Activated T-helper 1 cell treated with anti-CD3 and anti-CD28 coated beads, Interleukin-12 subunit alpha, Interleukin-12 subunit beta, Interleukin-2, Interleukin-4 antibody, amounts not matched to agents 30 ng/mL and 10 ng/mL and 1 ng/mL, durations not matched to agents 14 hours and 24 hours and 36 hours (primary cell): ENCODE measurements around the gene MTCH2. TPM values are rescaled to one million over a fixed set of nuclear protein-coding genes. Genes with fewer than 3 reads are reported as not detected.

Source experiments
- DNase-seq: peaks from one replicate; pipeline ENCODE4 v3.0.0; 2021; ENCODE audit warnings: low spot score
- H3K27ac Mint-ChIP-seq: one replicate; pipeline ENCODE4 v1.8.0; 2021; ENCODE audit warnings: mild to moderate bottlenecking, mixed read lengths
- H3K27me3 Mint-ChIP-seq: one replicate; pipeline ENCODE4 v1.8.0; 2022; ENCODE audit warnings: mild to moderate bottlenecking, moderate library complexity, mixed read lengths; ENCODE audit not compliant: insufficient read depth
- H3K36me3 Mint-ChIP-seq: one replicate; pipeline ENCODE4 v1.8.0; 2021; ENCODE audit warnings: low read depth, mixed read lengths
- H3K4me1 Mint-ChIP-seq: one replicate; pipeline ENCODE4 v1.8.0; 2021; ENCODE audit warnings: low read depth, mixed read lengths
- H3K4me3 Mint-ChIP-seq: one replicate; pipeline ENCODE4 v1.8.0; 2021; ENCODE audit warnings: mild to moderate bottlenecking, moderate library complexity, mixed read lengths
- H3K9me3 Mint-ChIP-seq: one replicate; pipeline ENCODE4 v1.8.0; 2021; ENCODE audit warnings: mixed read lengths
- intact Hi-C: fragments of 100-400 bp; cut with micrococcal nuclease; formaldehyde crosslinking; loops from one replicate; pipeline ENCODE4 v1.15.1; 2024
- total RNA-seq: library from RNA; stranded (reverse); gene quantifications from 2 replicates; pipeline ENCODE4 v1.2.3, GENCODE V29; 2022

MTCH2 gene
- total RNA-seq, 1 donor from 2014 or later: 116 TPM

DNA sequence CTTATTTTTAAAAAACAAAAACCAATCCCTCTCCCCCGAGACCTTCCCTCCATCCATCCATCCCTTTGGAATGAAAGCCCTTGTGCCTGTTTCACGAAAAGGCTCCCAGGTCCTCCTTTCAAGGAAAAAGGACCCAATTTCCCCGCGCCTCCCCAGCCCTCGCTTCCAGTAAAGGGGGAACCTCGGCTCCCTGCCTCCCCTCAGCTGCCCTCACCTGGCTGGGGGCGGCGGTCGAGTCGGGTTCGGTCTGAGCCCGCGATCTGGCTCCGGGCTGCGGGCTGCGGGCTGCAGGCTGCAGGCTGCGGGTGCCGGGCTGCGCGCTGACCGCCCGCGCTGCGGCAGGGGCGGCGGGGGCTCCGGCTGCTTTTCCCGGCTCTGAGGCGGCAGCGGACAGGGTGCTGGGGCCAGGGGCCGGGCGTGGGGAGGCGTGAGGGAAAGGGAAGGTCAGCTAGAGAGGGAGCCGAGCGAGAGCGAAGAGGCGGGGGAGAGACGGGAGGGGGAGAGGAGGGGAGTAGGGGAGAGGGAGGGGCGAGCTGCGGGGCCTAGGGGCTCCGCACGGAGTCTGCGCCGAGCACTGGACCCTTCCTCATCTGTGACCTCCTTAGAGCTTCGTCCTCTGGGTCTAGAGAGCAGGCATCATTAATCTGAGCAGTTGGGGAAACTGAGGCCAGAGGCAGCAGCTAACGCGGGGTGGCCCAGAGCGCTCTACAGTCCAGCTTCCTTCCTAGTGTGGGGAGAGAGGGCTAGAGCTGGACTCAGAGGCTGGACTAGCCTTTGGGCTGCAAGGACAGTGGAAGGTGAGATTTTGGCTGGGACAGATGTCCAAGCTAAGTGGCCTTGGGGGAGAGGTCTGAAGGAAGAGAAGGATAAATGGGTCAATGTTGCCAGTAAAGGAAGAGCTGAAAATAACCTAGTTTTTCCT lies 48.2 kb downstream of the MTCH2 start, which contains the start of gene C1QTNF4:
Gene C1QTNF4 (minus strand): TSS at position 478 of the 922 bp plus-strand sequence. CDS start 3,601 bp downstream, outside the sequence.
- Mint-ChIP-seq H3K27me3 (peaks cover 28% of the 10 kb centered on the region), H3K27ac (no peak within 1 kb of the TSS), H3K4me3 (no peak within 1 kb of the TSS), H3K4me1 (peaks cover 6% of the 10 kb centered on the region), H3K9me3 (no peaks in the 10 kb centered on the region), H3K36me3 (no peaks in the 10 kb centered on the region)
- DNase-seq: no peak
- intact Hi-C loops: no loop called here

GRCh38 chr11:47593492-47593933 lies 48.8 kb downstream of the MTCH2 start:
- no peak overlapping the region for H3K27ac Mint-ChIP-seq
- intact Hi-C loops: no loop called here
- H3K36me3 Mint-ChIP-seq: no peaks in the 10 kb centered on the region
- H3K4me3 Mint-ChIP-seq: no peak overlapping the region
- DNase-seq: no peak
- H3K4me1 Mint-ChIP-seq: peaks cover 6% of the 10 kb centered on the region
- no peaks in the 10 kb centered on the region for H3K9me3 Mint-ChIP-seq
- H3K27me3 Mint-ChIP-seq: peaks cover 28% of the 10 kb centered on the region

GRCh38 chr11:47592970-47593369 lies 49.4 kb downstream of the MTCH2 start:
- no peak for DNase-seq
- peaks cover 28% of the 10 kb centered on the region for H3K27me3 Mint-ChIP-seq
- H3K9me3 Mint-ChIP-seq: no peaks in the 10 kb centered on the region
- H3K4me1 Mint-ChIP-seq: peaks cover 6% of the 10 kb centered on the region
- H3K36me3 Mint-ChIP-seq: no peaks in the 10 kb centered on the region
- no peak overlapping the region for H3K4me3 Mint-ChIP-seq
- intact Hi-C loops: no loop called here
- no peak overlapping the region for H3K27ac Mint-ChIP-seq

- H3K27ac Mint-ChIP-seq: no peak overlapping the region
- peaks cover 6% of the 10 kb centered on the region for H3K4me1 Mint-ChIP-seq
- H3K9me3 Mint-ChIP-seq: no peaks in the 10 kb centered on the region
- no peak overlapping the region for H3K4me3 Mint-ChIP-seq
- peaks cover 28% of the 10 kb centered on the region for H3K27me3 Mint-ChIP-seq
- DNase-seq: no peak
- intact Hi-C loops: no loop called here
- H3K36me3 Mint-ChIP-seq: no peaks in the 10 kb centered on the region
Measured at GRCh38 chr11:47592251-47592650, 50.1 kb downstream of the MTCH2 start.

GRCh38 chr11:47591764-47592163 lies 50.6 kb downstream of the MTCH2 start:
- Mint-ChIP-seq H3K4me1 (peaks cover 6% of the 10 kb centered on the region), H3K4me3 (no peak overlapping the region), H3K9me3 (no peaks in the 10 kb centered on the region), H3K27ac (no peak overlapping the region), H3K27me3 (peaks cover 28% of the 10 kb centered on the region), H3K36me3 (no peaks in the 10 kb centered on the region)
- no peak for DNase-seq
- intact Hi-C loops: no loop called here

GRCh38 chr11:47589977-47590861 lies 52.1 kb downstream of the MTCH2 start:
- Mint-ChIP-seq H3K36me3 (no peaks in the 10 kb centered on the region), H3K4me1 (peaks cover 6% of the 10 kb centered on the region), H3K27me3 (peaks cover 22% of the 10 kb centered on the region), H3K9me3 (no peaks in the 10 kb centered on the region), H3K27ac (no peak overlapping the region), H3K4me3 (no peak overlapping the region)
- intact Hi-C loops: no loop called here
- DNase-seq: no peak

DNA sequence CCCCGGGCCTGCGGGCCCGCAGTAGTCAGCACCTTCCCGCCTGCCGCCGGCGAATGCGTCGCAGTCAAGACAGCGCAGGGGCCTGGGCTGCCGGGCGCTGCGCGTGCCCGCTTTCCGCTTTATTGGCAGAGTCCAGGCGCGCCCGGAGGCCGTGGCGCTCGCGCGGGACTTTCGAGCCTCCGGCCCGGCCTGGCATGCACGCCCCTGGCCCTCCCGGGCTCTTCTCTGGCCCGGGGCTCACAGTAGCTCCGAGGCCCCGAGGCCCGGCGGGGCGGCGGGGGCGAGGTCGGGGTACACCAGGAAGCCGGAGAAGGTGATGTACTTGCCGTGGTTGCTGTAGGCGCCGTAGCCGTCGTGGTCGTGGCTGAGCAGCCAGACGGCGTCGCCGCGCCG lies 52.8 kb downstream of the MTCH2 start:
- no peak overlapping the region for H3K4me3 Mint-ChIP-seq
- H3K4me1 Mint-ChIP-seq: peaks cover 6% of the 10 kb centered on the region
- no peak overlapping the region for H3K27ac Mint-ChIP-seq
- peaks cover 17% of the 10 kb centered on the region for H3K27me3 Mint-ChIP-seq
- no peaks in the 10 kb centered on the region for H3K9me3 Mint-ChIP-seq
- no peaks in the 10 kb centered on the region for H3K36me3 Mint-ChIP-seq
- intact Hi-C loops: no loop called here
- DNase-seq: no peak

DNA sequence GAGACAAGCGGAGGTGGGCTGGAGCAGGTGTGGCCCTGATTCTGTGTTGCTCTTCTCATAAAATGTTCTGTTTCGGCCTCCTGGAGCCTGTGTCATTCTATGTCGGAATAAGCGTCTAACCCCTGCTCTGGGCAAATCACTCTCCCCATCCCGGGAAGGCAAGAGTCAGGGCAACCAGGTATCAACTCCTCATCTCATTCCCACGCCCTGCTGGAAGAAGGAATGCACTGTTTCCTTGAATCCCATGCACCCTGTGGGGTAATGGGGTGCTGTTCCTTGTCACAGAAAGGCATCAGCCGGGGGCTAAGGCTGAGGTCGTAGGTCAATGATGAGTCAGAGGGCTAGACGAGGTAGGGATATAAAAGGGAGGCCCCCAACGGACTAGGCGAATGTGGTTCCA lies 53.2 kb downstream of the MTCH2 start:
- DNase-seq: no peak
- Mint-ChIP-seq H3K4me3 (no peak overlapping the region), H3K27me3 (peaks cover 14% of the 10 kb centered on the region), H3K36me3 (peaks cover 3% of the 10 kb centered on the region), H3K27ac (no peak overlapping the region), H3K9me3 (no peaks in the 10 kb centered on the region), H3K4me1 (peaks cover 6% of the 10 kb centered on the region)
- intact Hi-C loops: no loop called here

GRCh38 chr11:47587723-47588326 lies 54.5 kb downstream of the MTCH2 start:
- Mint-ChIP-seq H3K4me1 (peaks cover 6% of the 10 kb centered on the region), H3K27ac (no peak overlapping the region), H3K4me3 (no peak overlapping the region), H3K9me3 (no peaks in the 10 kb centered on the region), H3K27me3 (peaks cover 4% of the 10 kb centered on the region), H3K36me3 (peaks cover 10% of the 10 kb centered on the region)
- no peak for DNase-seq
- intact Hi-C loops: no loop called here

DNA sequence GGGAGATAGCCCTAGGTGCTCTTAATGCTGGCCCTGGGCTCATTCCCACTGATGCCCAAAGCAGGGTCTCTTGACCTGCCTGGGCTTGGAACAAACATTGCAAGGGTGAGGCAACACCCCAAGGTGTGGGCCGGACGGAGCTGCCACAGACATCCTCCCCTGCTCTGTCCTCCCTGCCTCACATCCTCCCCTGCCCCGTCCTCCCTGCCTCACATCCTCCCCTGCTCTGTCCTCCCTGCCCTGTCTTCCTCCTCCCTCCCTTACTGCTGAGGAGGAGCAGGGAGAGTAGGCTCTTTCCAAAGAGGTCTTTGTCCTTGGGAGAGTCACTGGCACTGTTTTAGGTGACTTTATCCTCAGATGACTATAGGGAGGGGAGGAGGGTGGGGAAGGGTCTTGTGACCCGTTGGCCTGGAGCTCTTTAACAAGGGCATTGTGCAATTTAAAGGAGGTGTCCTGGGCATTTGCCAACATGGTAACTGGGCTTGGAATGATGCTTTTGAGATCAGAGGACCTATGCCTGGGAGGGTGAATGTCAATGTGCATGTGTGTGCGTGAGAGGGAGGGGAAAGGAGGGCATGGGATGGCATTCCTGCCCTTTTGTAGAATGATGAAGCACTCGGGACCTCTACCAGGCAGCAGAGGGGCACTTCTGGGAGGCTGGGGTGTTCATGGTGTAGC lies 55.2 kb downstream of the MTCH2 start:
- no peaks in the 10 kb centered on the region for H3K9me3 Mint-ChIP-seq
- H3K36me3 Mint-ChIP-seq: peaks cover 15% of the 10 kb centered on the region
- H3K27me3 Mint-ChIP-seq: no peaks in the 10 kb centered on the region
- DNase-seq: no peak
- no peak overlapping the region for H3K4me3 Mint-ChIP-seq
- no peak overlapping the region for H3K27ac Mint-ChIP-seq
- peaks cover 6% of the 10 kb centered on the region for H3K4me1 Mint-ChIP-seq
- intact Hi-C loops: no loop called here

GRCh38 chr11:47586098-47586855 lies 56.1 kb downstream of the MTCH2 start, which contains the start of gene FAM180B:
TSS of gene FAM180B (plus strand) at chr11:47586678. CDS start at chr11:47586769, 91 bp downstream.
- no peak for DNase-seq
- Mint-ChIP-seq H3K9me3 (no peaks in the 10 kb centered on the region), H3K36me3 (peaks cover 22% of the 10 kb centered on the region), H3K4me1 (no peaks in the 10 kb centered on the region), H3K27me3 (no peaks in the 10 kb centered on the region), H3K4me3 (no peak within 1 kb of the TSS), H3K27ac (no peak within 1 kb of the TSS)
- intact Hi-C loops: no loop called here

DNA sequence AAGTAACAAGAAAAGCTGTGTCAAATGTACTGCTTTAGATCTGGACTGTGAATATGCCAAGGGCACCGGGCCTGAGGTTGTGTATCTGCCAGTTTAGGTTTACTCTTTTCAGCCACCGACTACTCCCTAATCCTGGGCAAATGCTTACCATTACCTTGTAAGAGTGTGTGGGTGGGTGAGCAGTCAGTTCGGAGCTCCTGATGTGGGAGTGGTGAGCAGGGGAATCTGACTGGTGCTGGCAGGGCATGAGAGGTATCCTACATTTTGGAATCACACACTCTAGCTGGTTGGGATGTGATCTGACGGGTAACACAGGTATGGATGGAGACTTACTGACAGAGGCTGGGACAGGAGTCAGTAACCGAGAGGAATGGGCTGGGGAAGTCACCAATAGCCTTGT lies 58.5 kb downstream of the MTCH2 start:
- peaks cover 18% of the 10 kb centered on the region for H3K4me1 Mint-ChIP-seq
- H3K4me3 Mint-ChIP-seq: no peak overlapping the region
- peaks cover 32% of the 10 kb centered on the region for H3K36me3 Mint-ChIP-seq
- no peak overlapping the region for H3K27ac Mint-ChIP-seq
- H3K9me3 Mint-ChIP-seq: no peaks in the 10 kb centered on the region
- intact Hi-C loops: no loop called here
- no peaks in the 10 kb centered on the region for H3K27me3 Mint-ChIP-seq
- DNase-seq: no peak
